Activated T-cell treated with anti-CD3 and anti-CD28 coated beads, Interleukin-2, amount 50 U/mL, for 24 hours (primary cell): ENCODE results near the gene MTUS2.
A peak's percentile ranks its signal among the peaks of the same experiment; 100 is the strongest.

ENCODE experiments used
- DNase-seq: peaks from one replicate; pipeline ENCODE4 v3.0.0-alpha.2; 2020
- H3K27ac Mint-ChIP-seq: 2 replicates; pipeline ENCODE4 v1.8.0; 2020; ENCODE audit warnings: mild to moderate bottlenecking, mixed read lengths
- H3K27me3 Mint-ChIP-seq: 2 replicates; pipeline ENCODE4 v1.8.0; 2020; ENCODE audit warnings: mixed read lengths
- H3K36me3 Mint-ChIP-seq: 2 replicates; pipeline ENCODE4 v1.8.0; 2020; ENCODE audit warnings: low read depth, mixed read lengths
- H3K4me1 Mint-ChIP-seq: 2 replicates; pipeline ENCODE4 v1.8.0; 2020; ENCODE audit warnings: low read depth, mixed read lengths
- H3K4me3 Mint-ChIP-seq: 2 replicates; pipeline ENCODE4 v1.8.0; 2020; ENCODE audit warnings: mild to moderate bottlenecking, moderate library complexity, mixed read lengths
- H3K9me3 Mint-ChIP-seq: 2 replicates; pipeline ENCODE4 v1.8.0; 2020; ENCODE audit warnings: mixed read lengths

The MTUS2 gene

GRCh38 chr13:29106651-29107050 is 286.5 kb downstream of the MTUS2 start:
- Mint-ChIP-seq H3K27ac (no peak overlapping the region), H3K4me3 (no peak overlapping the region), H3K4me1 (no peaks in the 10 kb centered on the region), H3K27me3 (peaks cover 4% of the 10 kb centered on the region), H3K36me3 (no peaks in the 10 kb centered on the region), H3K9me3 (no peaks in the 10 kb centered on the region)
- DNase-seq: no peak

- no peak overlapping the region for H3K4me3 Mint-ChIP-seq
- DNase-seq: no peak
- no peaks in the 10 kb centered on the region for H3K4me1 Mint-ChIP-seq
- no peaks in the 10 kb centered on the region for H3K36me3 Mint-ChIP-seq
- no peak overlapping the region for H3K27ac Mint-ChIP-seq
- peaks cover 4% of the 10 kb centered on the region for H3K27me3 Mint-ChIP-seq
- no peaks in the 10 kb centered on the region for H3K9me3 Mint-ChIP-seq
Measured at GRCh38 chr13:29108068-29108786, 288.1 kb downstream of the MTUS2 start.

- no peak for DNase-seq
- no peak overlapping the region for H3K4me3 Mint-ChIP-seq
- no peak overlapping the region for H3K27ac Mint-ChIP-seq
- H3K27me3 Mint-ChIP-seq: peaks cover 4% of the 10 kb centered on the region
- H3K4me1 Mint-ChIP-seq: no peaks in the 10 kb centered on the region
- H3K36me3 Mint-ChIP-seq: no peaks in the 10 kb centered on the region
- H3K9me3 Mint-ChIP-seq: no peaks in the 10 kb centered on the region
Measured at GRCh38 chr13:29109987-29110386, 289.8 kb downstream of the MTUS2 start.

GRCh38 chr13:29111446-29111845 is 291.3 kb downstream of the MTUS2 start:
- H3K4me1 Mint-ChIP-seq: no peaks in the 10 kb centered on the region
- no peak for DNase-seq
- H3K27ac Mint-ChIP-seq: no peak overlapping the region
- H3K27me3 Mint-ChIP-seq: peaks cover 4% of the 10 kb centered on the region
- H3K4me3 Mint-ChIP-seq: no peak overlapping the region
- no peaks in the 10 kb centered on the region for H3K36me3 Mint-ChIP-seq
- H3K9me3 Mint-ChIP-seq: no peaks in the 10 kb centered on the region

GRCh38 chr13:29115842-29116241 is 295.7 kb downstream of the MTUS2 start:
- Mint-ChIP-seq H3K9me3 (no peaks in the 10 kb centered on the region), H3K4me1 (no peaks in the 10 kb centered on the region)

GRCh38 chr13:29117663-29118062 is 297.5 kb downstream of the MTUS2 start:
- Mint-ChIP-seq H3K4me1 (no peaks in the 10 kb centered on the region), H3K4me3 (no peak overlapping the region), H3K36me3 (no peaks in the 10 kb centered on the region), H3K9me3 (no peaks in the 10 kb centered on the region), H3K27ac (no peak overlapping the region), H3K27me3 (peaks cover 4% of the 10 kb centered on the region)
- no peak for DNase-seq

More at GRCh38 chr13:29115842-29116241, 295.7 kb downstream of the MTUS2 start:
- Mint-ChIP-seq H3K27ac (no peak overlapping the region), H3K27me3 (peaks cover 4% of the 10 kb centered on the region), H3K36me3 (no peaks in the 10 kb centered on the region), H3K4me3 (no peak overlapping the region)
- DNase-seq: no peak

- DNase-seq: no peak
- no peak overlapping the region for H3K4me3 Mint-ChIP-seq
- peaks cover 4% of the 10 kb centered on the region for H3K27me3 Mint-ChIP-seq
- no peaks in the 10 kb centered on the region for H3K4me1 Mint-ChIP-seq
- H3K27ac Mint-ChIP-seq: no peak overlapping the region
- no peaks in the 10 kb centered on the region for H3K36me3 Mint-ChIP-seq
- H3K9me3 Mint-ChIP-seq: no peaks in the 10 kb centered on the region
Measured at GRCh38 chr13:29118471-29118870, 298.3 kb downstream of the MTUS2 start.

- H3K4me3 Mint-ChIP-seq: no peak overlapping the region
- H3K4me1 Mint-ChIP-seq: peaks cover 4% of the 10 kb centered on the region
- H3K27me3 Mint-ChIP-seq: no peaks in the 10 kb centered on the region
- DNase-seq: no peak
- H3K36me3 Mint-ChIP-seq: no peaks in the 10 kb centered on the region
- peak overlapping the region; percentile 37 for H3K27ac Mint-ChIP-seq
- H3K9me3 Mint-ChIP-seq: no peaks in the 10 kb centered on the region
Measured at GRCh38 chr13:29125191-29125933, 305.2 kb downstream of the MTUS2 start.

- DNase-seq: no peak
- H3K4me1 Mint-ChIP-seq: peaks cover 4% of the 10 kb centered on the region
- no peaks in the 10 kb centered on the region for H3K27me3 Mint-ChIP-seq
- H3K27ac Mint-ChIP-seq: peak overlapping the region; percentile 63
- no peak overlapping the region for H3K4me3 Mint-ChIP-seq
- H3K36me3 Mint-ChIP-seq: no peaks in the 10 kb centered on the region
- H3K9me3 Mint-ChIP-seq: no peaks in the 10 kb centered on the region
Measured at GRCh38 chr13:29125934-29126424, 305.8 kb downstream of the MTUS2 start.

- DNase-seq: no peak
- Mint-ChIP-seq H3K4me1 (peaks cover 4% of the 10 kb centered on the region), H3K9me3 (no peaks in the 10 kb centered on the region), H3K27me3 (no peaks in the 10 kb centered on the region), H3K36me3 (no peaks in the 10 kb centered on the region), H3K27ac (no peak overlapping the region), H3K4me3 (no peak overlapping the region)
Measured at GRCh38 chr13:29129616-29130015, 309.5 kb downstream of the MTUS2 start.

- no peaks in the 10 kb centered on the region for H3K9me3 Mint-ChIP-seq
- H3K27me3 Mint-ChIP-seq: no peaks in the 10 kb centered on the region
- H3K36me3 Mint-ChIP-seq: no peaks in the 10 kb centered on the region
- DNase-seq: no peak
- no peak overlapping the region for H3K4me3 Mint-ChIP-seq
- H3K27ac Mint-ChIP-seq: no peak overlapping the region
- H3K4me1 Mint-ChIP-seq: peaks cover 2% of the 10 kb centered on the region
Measured at GRCh38 chr13:29131159-29131558, 311.0 kb downstream of the MTUS2 start.

GRCh38 chr13:29131881-29132668 is 311.9 kb downstream of the MTUS2 start:
- H3K4me1 Mint-ChIP-seq: no peaks in the 10 kb centered on the region

GRCh38 chr13:29136341-29136740 is 316.2 kb downstream of the MTUS2 start:
- Mint-ChIP-seq H3K27me3 (peaks cover 5% of the 10 kb centered on the region), H3K9me3 (peaks cover 2% of the 10 kb centered on the region), H3K4me3 (no peak overlapping the region), H3K27ac (no peak overlapping the region), H3K36me3 (no peaks in the 10 kb centered on the region), H3K4me1 (no peaks in the 10 kb centered on the region)
- DNase-seq: no peak

More at GRCh38 chr13:29131881-29132668, 311.9 kb downstream of the MTUS2 start:
- H3K4me3 Mint-ChIP-seq: no peak overlapping the region
- no peaks in the 10 kb centered on the region for H3K27me3 Mint-ChIP-seq
- H3K27ac Mint-ChIP-seq: no peak overlapping the region
- H3K36me3 Mint-ChIP-seq: no peaks in the 10 kb centered on the region
- no peak for DNase-seq
- H3K9me3 Mint-ChIP-seq: no peaks in the 10 kb centered on the region

- Mint-ChIP-seq H3K9me3 (peaks cover 2% of the 10 kb centered on the region), H3K27me3 (peaks cover 5% of the 10 kb centered on the region), H3K27ac (no peak overlapping the region), H3K4me3 (no peak overlapping the region), H3K4me1 (no peaks in the 10 kb centered on the region), H3K36me3 (no peaks in the 10 kb centered on the region)
- DNase-seq: no peak
Measured at GRCh38 chr13:29137016-29137415, 316.9 kb downstream of the MTUS2 start.
